ENCODE measurements around the gene MRPS23. TPM values are rescaled to one million over a fixed set of nuclear protein-coding genes. Genes with fewer than 3 reads are reported as not detected.

The MRPS23 gene
- total and polyA plus RNA-seq, 2 of the 13 experiments (the other 11 are each of a cell fraction or from before 2014, with no cell fraction given): 63.2 to 181 TPM

- TF ChIP-seq NFE2 (CRISPR knock-in tag; IDR thresholded peaks at IDR 0.05) (no peak), KIAA2018 (CRISPR knock-in tag; IDR thresholded peaks at IDR 0.05; ENCODE audit: borderline replicate concordance) (no peak), ZNF878 (CRISPR knock-in tag; IDR thresholded peaks at IDR 0.05) (peak; percentile 37; the same call in 1 of the 2 replicates), NFYC (CRISPR knock-in tag; IDR thresholded peaks at IDR 0.05) (peak; percentile 41; the same call in 1 of the 2 replicates), ZNF746 (CRISPR knock-in tag; IDR thresholded peaks at IDR 0.05) (0 out of 2 replicates have a peak, but pooled peaks have one; percentile 10), SMYD3 (CRISPR knock-in tag; IDR thresholded peaks at IDR 0.05) (0 out of 2 replicates have a peak, but pooled peaks have one; percentile 32), ZBTB38 (CRISPR knock-in tag; IDR thresholded peaks at IDR 0.05) (0 out of 2 replicates have a peak, but pooled peaks have one; percentile 13), CEBPG (CRISPR knock-in tag; IDR thresholded peaks at IDR 0.05) (peak; percentile 61), SOX13 (IDR thresholded peaks at IDR 0.05) (peak; percentile 24; the same call in 1 of the 2 replicates), SOX13 (CRISPR knock-in tag; conservative IDR thresholded peaks at IDR 0.05 in 1 of 2, IDR thresholded peaks at IDR 0.05 in 1 of 2) (peak in 1 of 2 experiments; percentile 72; a peak in 1 of 4 replicates), ZNF629 (CRISPR knock-in tag; conservative IDR thresholded peaks at IDR 0.05) (no peak), KAT7 (CRISPR knock-in tag; IDR thresholded peaks at IDR 0.05; ENCODE audit: borderline replicate concordance) (peak; percentile 0; the same call in 1 of the 2 replicates), XRCC5 (optimal IDR thresholded peaks at IDR 0.05; ENCODE audit: low read length) (peak; percentile 61), PPARG (CRISPR knock-in tag; conservative IDR thresholded peaks at IDR 0.05) (peak; percentile 35; the same call in 1 of the 2 replicates), ZNF230 (CRISPR knock-in tag; IDR thresholded peaks at IDR 0.05) (no peak), ZNF776 (CRISPR knock-in tag; IDR thresholded peaks at IDR 0.05) (0 out of 2 replicates have a peak, but pooled peaks have one; percentile 19), TEAD2 (CRISPR knock-in tag; IDR thresholded peaks at IDR 0.05) (no peak), ATF2 (CRISPR knock-in tag; IDR thresholded peaks at IDR 0.05) (peak; percentile 70; the same call in 1 of the 2 replicates)
- TF ChIP-seq, protein P1, sequence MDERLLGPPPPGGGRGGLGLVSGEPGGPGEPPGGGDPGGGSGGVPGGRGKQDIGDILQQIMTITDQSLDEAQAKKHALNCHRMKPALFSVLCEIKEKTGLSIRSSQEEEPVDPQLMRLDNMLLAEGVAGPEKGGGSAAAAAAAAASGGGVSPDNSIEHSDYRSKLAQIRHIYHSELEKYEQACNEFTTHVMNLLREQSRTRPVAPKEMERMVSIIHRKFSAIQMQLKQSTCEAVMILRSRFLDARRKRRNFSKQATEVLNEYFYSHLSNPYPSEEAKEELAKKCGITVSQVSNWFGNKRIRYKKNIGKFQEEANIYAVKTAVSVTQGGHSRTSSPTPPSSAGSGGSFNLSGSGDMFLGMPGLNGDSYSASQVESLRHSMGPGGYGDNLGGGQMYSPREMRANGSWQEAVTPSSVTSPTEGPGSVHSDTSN (CRISPR knock-in tag; IDR thresholded peaks at IDR 0.05): no peak
Observed at GRCh38 chr17:57861000-57861789, 11.4 kb upstream of the MRPS23 start (continued).

Measured in HepG2 (cell line).